Measurements from ENCODE around the gene HSFX2. TPM values are rescaled to one million over a fixed set of nuclear protein-coding genes. Genes with fewer than 3 reads are reported as not detected.
"Not testable (repeated sequence)": the region's sequence is repeated elsewhere in the genome, so short reads cannot be mapped to it uniquely, and the experiment has no call there.

HSFX2 gene
- total RNA-seq, 4 donors from 2014 or later = not detected

- DNase-seq = no peak
- no peaks in the 10 kb centered on the region for H3K36me3 ChIP-seq
- H3K27ac ChIP-seq = no peak overlapping the region
- H3K4me1 ChIP-seq = no peaks in the 10 kb centered on the region
- intact Hi-C loops (cut with DNase I; ENCODE audit: low total_unique reads) = no loop called here
- no peaks in the 10 kb centered on the region for H3K27me3 ChIP-seq
- H3K4me3 ChIP-seq = no peak overlapping the region
- 61 to 100% methylated on average over 1 to 3 of the region's 3 CpGs for WGBS, 2 donors (ENCODE audit: low coverage in 1 of 2)
- H3K9me3 ChIP-seq = no peaks in the 10 kb centered on the region
- in situ Hi-C loops (cut with MboI; ENCODE audit: low pct_ligation_motif_present in 1 of 4, low pct_unique_long_range_greater_than_20kb in 1 of 4, low sequenced_read_pairs in 3 of 4) = loop anchor here in 2 of 4 donors (25.0 kb wide), 1 partner anchor 107 kb away; the partner anchor contains the start of gene IDS (in 2 of the 2)
- TF ChIP-seq POLR2A (IDR thresholded peaks at IDR 0.05) = no peak
- no peak for TF ChIP-seq POLR2AphosphoS5 (IDR thresholded peaks at IDR 0.05)
- TF ChIP-seq EP300 (IDR thresholded peaks at IDR 0.05; ENCODE audit: low read depth) = no peak
- TF ChIP-seq, protein P1, sequence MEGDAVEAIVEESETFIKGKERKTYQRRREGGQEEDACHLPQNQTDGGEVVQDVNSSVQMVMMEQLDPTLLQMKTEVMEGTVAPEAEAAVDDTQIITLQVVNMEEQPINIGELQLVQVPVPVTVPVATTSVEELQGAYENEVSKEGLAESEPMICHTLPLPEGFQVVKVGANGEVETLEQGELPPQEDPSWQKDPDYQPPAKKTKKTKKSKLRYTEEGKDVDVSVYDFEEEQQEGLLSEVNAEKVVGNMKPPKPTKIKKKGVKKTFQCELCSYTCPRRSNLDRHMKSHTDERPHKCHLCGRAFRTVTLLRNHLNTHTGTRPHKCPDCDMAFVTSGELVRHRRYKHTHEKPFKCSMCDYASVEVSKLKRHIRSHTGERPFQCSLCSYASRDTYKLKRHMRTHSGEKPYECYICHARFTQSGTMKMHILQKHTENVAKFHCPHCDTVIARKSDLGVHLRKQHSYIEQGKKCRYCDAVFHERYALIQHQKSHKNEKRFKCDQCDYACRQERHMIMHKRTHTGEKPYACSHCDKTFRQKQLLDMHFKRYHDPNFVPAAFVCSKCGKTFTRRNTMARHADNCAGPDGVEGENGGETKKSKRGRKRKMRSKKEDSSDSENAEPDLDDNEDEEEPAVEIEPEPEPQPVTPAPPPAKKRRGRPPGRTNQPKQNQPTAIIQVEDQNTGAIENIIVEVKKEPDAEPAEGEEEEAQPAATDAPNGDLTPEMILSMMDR (IDR thresholded peaks at IDR 0.05) = no peak
These were observed 23.8 kb upstream of the HSFX2 start for GRCh38 chrX:149618871-149619270.

DNA sequence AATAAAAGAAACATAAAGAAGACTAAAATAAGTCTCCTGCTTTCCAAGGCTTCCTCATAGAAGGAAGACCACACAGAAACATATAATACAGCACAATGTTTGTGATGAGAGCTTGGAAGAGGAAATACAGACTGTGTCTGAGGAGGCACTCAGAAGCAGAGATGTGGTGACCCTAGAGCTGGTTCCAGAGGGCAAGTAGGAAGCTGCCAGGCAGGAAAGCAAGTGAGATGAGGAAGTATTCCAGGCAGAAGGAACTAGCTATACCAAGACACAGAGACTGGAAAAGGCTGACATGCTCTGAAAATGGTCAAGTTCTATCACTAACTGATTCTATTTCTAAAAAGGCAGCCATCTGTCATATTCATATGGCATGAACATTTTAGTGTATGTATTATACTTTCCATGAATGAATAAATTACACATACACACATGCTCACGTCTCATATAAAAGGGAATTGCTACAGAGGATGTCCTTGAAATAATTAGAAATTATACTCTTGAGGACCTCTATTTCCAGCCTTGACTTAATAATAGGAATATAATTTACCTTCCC lies 16.6 kb upstream of the HSFX2 start:
- TF ChIP-seq EP300 (IDR thresholded peaks at IDR 0.05; ENCODE audit: low read depth) (no peak), POLR2AphosphoS5 (IDR thresholded peaks at IDR 0.05) (no peak), POLR2A (IDR thresholded peaks at IDR 0.05) (no peak)
- TF ChIP-seq, protein P1 (IDR thresholded peaks at IDR 0.05) = no peak
- H3K27me3 ChIP-seq = no peaks in the 10 kb centered on the region
- no peaks in the 10 kb centered on the region for H3K36me3 ChIP-seq
- no peak overlapping the region for H3K4me3 ChIP-seq
- H3K27ac ChIP-seq = no peak overlapping the region
- DNase-seq = no peak
- WGBS, 2 donors (ENCODE audit: low coverage in 1 of 2) = 62% methylated on average over 1 of the region's 1 CpG; no CpG with 5 or more reads in 1 of the 2 donors
- no peaks in the 10 kb centered on the region for H3K4me1 ChIP-seq
- H3K9me3 ChIP-seq = no peaks in the 10 kb centered on the region
- intact Hi-C loops (cut with DNase I; ENCODE audit: low total_unique reads) (no loop called here), in situ Hi-C loops (cut with MboI; ENCODE audit: low pct_ligation_motif_present in 1 of 4, low pct_unique_long_range_greater_than_20kb in 1 of 4, low sequenced_read_pairs in 3 of 4) (loop anchor here in 2 of 4 donors (25.0 kb wide), 1 partner anchor 99 kb away; the partner anchor contains the start of gene IDS (in 2 of the 2))

GRCh38 chrX:149610511-149610910 lies 15.4 kb upstream of the HSFX2 start:
- DNase-seq = no peak
- TF ChIP-seq POLR2AphosphoS5 (IDR thresholded peaks at IDR 0.05) (no peak), POLR2A (IDR thresholded peaks at IDR 0.05) (no peak), EP300 (IDR thresholded peaks at IDR 0.05; ENCODE audit: low read depth) (no peak)
- TF ChIP-seq, protein P1 (IDR thresholded peaks at IDR 0.05) = no peak
- intact Hi-C loops (cut with DNase I; ENCODE audit: low total_unique reads) = no loop called here
- WGBS, 2 donors (ENCODE audit: low coverage in 1 of 2) = 89% methylated on average over 5 of the region's 5 CpGs; no CpG with 5 or more reads in 1 of the 2 donors
- H3K4me3 ChIP-seq = no peak overlapping the region
- H3K9me3 ChIP-seq = no peaks in the 10 kb centered on the region
- no peaks in the 10 kb centered on the region for H3K27me3 ChIP-seq
- H3K4me1 ChIP-seq = no peaks in the 10 kb centered on the region
- in situ Hi-C loops (cut with MboI; ENCODE audit: low pct_ligation_motif_present in 1 of 4, low pct_unique_long_range_greater_than_20kb in 1 of 4, low sequenced_read_pairs in 3 of 4) = loop anchor here in 2 of 4 donors (25.0 kb wide), 1 partner anchor 98 kb away; the partner anchor contains the start of gene IDS (in 2 of the 2)
- no peaks in the 10 kb centered on the region for H3K36me3 ChIP-seq
- no peak overlapping the region for H3K27ac ChIP-seq

DNA sequence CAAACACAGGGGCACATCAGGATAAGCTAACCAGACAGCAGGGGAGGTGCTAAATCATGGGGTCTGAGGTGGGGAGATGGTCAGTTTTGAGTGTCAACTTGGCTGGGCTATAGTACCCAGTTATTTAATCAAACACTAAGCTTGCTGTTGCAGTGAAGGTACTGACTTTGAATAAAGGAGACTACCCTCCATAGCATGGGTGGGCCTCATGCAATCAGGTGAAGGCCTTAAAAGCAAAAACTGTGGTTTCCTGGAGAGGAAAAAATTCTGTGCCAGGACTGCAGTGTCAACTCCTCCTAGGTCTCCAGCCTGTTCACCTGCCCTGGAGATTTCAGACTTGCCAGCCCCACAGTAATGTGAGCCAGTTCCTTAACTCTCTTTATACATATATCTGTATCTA lies 12.6 kb upstream of the HSFX2 start:
- Histone ChIP-seq H3K9me3 (no peaks in the 10 kb centered on the region), H3K4me1 (no peaks in the 10 kb centered on the region), H3K27me3 (no peaks in the 10 kb centered on the region), H3K27ac (no peak overlapping the region), H3K4me3 (no peak overlapping the region), H3K36me3 (no peaks in the 10 kb centered on the region)
- no peak for DNase-seq
- in situ Hi-C loops (cut with MboI; ENCODE audit: low pct_ligation_motif_present in 1 of 4, low pct_unique_long_range_greater_than_20kb in 1 of 4, low sequenced_read_pairs in 3 of 4) (loop anchor here in 2 of 4 donors (25.0 kb wide), 1 partner anchor 95 kb away; the partner anchor contains the start of gene IDS (in 2 of the 2)), intact Hi-C loops (cut with DNase I; ENCODE audit: low total_unique reads) (no loop called here)
- TF ChIP-seq, protein P1 (IDR thresholded peaks at IDR 0.05) = no peak
- TF ChIP-seq POLR2A (IDR thresholded peaks at IDR 0.05) (no peak), POLR2AphosphoS5 (IDR thresholded peaks at IDR 0.05) (no peak), EP300 (IDR thresholded peaks at IDR 0.05; ENCODE audit: low read depth) (no peak)

- H3K27ac ChIP-seq; H3K4me1 ChIP-seq; H3K9me3 ChIP-seq; H3K36me3 ChIP-seq; H3K27me3 ChIP-seq; H3K4me3 ChIP-seq; intact Hi-C loops (cut with DNase I; ENCODE audit: low total_unique reads); DNase-seq: not testable (repeated sequence)
- 78 to 100% methylated on average over 2 to 7 of the region's 7 CpGs for WGBS, 2 donors (ENCODE audit: low coverage in 1 of 2)
- in situ Hi-C loops (cut with MboI; ENCODE audit: low pct_ligation_motif_present in 1 of 4, low pct_unique_long_range_greater_than_20kb in 1 of 4, low sequenced_read_pairs in 3 of 4) = loop anchor here in 2 of 4 donors (25.0 kb wide), 1 partner anchor 93 kb away; the partner anchor contains the start of gene IDS (in 2 of the 2)
These were observed 10.3 kb upstream of the HSFX2 start for GRCh38 chrX:149605248-149605885.

DNA sequence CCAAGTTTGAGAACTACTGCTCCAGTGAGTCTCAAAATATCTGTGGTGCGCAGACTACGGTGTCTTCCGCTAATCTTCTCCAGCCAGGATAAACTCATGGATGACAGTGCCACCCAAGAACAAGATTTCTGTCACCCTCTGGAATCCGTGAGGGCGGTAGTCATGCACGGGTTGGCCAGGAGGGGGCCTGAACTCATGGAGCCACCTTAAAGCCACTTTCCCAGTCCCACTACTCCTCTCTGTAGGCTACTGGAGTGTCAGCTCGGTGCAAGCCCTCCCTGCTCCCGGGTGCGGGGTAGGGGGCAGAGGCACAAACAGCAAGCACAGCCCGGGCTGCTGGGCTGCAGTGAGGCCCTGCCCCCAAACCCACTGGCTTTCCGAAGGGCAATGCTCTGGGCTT lies 3.5 kb upstream of the HSFX2 start:
- H3K27me3 ChIP-seq; H3K27ac ChIP-seq; H3K4me1 ChIP-seq; in situ Hi-C loops (cut with MboI; ENCODE audit: low pct_ligation_motif_present in 1 of 4, low pct_unique_long_range_greater_than_20kb in 1 of 4, low sequenced_read_pairs in 3 of 4); H3K4me3 ChIP-seq; intact Hi-C loops (cut with DNase I; ENCODE audit: low total_unique reads); H3K9me3 ChIP-seq; DNase-seq; H3K36me3 ChIP-seq: not testable (repeated sequence)
- no CpG with 5 or more reads among the region's 11 CpGs for WGBS, 2 donors (ENCODE audit: low coverage in 1 of 2)

Measured in transverse colon (tissue), 4 donors.